GM21576 (cell line): Measurements from ENCODE around the gene SP2.
"Not testable (repeated sequence)": the region's sequence is repeated elsewhere in the genome, so short reads cannot be mapped to it uniquely, and the experiment has no call there.

ENCODE experiments used
- ATAC-seq: cut with Tn5 transposase; IDR thresholded peaks from one replicate; pipeline ENCODE4 v1.9.1; 2021; ENCODE audit warnings: mild to moderate bottlenecking, moderate library complexity; ENCODE audit not compliant: unreplicated experiment

Gene SP2

DNA sequence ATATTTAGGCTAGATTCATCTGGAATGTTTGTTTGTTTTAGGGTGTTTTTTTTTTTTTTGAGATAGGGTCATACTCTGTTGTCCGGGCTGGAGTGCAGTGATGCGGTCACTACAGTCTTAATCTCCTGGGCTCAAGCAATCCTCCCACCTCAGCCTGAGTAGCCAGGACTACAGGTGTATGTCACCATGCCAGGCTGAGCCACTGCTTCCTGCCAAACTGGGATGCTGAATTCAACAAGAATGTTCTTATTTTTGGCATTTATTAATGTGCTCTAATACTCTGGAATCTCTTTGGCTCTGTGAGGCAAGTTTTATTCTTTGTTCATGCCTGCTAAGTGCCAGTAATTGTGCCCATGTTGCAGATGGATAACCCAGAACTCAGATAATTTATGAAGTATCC lies 21.5 kb downstream of the SP2 start:
- no peak for ATAC-seq

DNA sequence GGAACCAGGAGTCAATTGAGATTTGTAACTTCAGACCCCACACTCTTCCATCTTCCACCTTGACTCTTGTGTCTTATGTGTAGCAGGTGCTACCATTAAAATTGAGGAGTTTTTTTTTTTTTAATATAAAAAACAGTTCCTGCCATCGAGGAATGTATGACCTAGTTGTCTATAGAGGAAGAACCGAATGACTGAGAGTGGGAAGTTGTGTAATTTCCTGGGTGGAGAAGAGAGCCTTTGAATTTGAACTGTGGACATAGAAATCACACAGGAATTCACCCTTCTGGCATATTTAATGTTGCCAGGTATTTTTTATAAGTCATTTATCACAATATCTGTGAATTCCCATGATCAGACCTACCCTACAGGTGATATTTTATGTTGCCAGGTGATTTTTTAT lies 22.0 kb downstream of the SP2 start:
- no peak for ATAC-seq

DNA sequence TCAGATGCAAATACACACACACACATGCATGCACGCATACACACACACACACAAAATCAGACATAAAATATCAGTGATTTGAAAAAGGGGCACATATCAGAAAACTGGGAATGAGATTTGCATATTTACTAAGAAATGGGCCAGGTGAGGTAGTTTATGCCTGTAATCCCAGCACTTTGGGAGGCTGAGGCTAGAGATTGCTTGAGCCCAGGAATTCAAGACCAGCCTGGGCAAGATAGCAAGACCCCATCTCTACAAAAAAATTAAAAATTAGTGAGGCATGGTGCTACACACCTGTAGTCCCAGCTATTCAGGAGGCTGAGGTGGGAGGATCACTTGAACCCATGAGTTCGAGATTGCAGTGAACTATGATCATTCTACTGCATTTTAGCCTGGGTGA lies 23.0 kb downstream of the SP2 start:
- no peak for ATAC-seq

DNA sequence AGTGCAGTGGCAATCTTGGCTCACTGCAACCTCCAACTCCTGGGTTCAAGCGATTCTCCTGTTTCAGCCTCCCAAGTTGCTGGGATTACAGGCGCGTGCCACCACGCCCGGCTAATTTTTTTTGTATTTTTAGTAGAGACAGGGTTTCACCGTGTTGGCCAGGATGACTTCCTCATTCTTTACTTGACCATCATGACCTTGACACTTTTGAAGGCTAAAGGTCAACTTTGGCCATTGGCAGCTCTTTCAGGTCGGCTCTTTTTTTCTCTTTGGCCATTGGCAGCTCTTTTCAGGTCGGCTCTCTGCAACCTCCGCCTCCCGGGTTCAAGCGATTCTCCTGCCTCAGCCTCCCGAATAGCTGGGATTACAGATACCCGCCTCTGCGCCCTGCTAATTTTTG lies 23.9 kb downstream of the SP2 start:
- ATAC-seq: not testable (repeated sequence)

DNA sequence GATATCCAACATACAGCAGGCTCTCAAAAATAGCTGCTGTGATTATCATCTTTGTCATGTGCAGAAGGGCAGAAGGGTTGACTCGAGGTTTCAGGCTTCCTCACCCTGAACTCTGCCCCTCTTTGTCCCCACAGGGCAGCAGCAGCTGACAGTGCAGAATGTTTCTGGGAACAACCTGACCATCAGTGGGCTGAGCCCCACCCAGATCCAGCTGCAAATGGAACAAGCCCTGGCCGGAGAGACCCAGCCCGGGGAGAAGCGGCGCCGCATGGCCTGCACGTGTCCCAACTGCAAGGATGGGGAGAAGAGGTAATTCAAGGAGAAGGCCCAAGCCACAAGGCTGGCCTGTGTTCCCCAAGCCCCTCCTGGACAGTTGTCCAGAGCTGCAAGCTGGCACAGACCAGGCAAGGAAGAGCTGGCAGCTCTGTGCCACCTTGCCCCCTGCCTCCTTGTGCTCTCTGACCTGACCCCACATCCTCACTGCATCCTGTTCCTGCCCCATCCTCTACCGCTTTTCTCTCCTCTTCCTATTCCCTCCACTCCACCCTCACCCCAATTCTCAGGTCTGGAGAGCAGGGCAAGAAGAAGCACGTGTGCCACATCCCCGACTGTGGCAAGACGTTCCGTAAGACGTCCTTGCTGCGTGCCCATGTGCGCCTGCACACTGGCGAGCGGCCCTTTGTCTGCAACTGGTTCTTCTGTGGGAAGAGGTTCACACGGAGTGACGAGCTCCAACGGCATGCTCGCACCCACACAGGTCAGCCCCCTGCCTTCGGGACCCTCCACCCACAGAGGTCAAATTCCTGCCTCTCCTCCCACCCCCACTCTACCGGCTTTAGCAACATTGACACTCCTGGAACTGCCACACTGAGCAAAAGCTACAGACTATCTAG lies 29.0 kb downstream of the SP2 start:
- ATAC-seq: no peak

DNA sequence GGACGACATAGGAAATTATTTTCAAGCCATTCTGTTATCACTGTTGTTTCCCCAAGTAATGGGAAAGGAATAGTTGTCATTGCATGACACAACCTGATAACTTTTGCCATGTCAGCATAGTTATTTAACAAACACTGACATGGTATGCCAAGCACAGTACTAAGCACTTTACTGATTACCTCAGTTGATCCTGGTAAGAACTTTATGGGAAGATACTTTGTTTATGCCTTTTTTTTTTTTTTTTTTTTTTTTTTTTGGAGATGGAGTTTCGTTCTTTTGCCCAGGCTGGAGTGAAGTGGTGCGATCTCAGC lies 29.6 kb downstream of the SP2 start:
- no peak for ATAC-seq

DNA sequence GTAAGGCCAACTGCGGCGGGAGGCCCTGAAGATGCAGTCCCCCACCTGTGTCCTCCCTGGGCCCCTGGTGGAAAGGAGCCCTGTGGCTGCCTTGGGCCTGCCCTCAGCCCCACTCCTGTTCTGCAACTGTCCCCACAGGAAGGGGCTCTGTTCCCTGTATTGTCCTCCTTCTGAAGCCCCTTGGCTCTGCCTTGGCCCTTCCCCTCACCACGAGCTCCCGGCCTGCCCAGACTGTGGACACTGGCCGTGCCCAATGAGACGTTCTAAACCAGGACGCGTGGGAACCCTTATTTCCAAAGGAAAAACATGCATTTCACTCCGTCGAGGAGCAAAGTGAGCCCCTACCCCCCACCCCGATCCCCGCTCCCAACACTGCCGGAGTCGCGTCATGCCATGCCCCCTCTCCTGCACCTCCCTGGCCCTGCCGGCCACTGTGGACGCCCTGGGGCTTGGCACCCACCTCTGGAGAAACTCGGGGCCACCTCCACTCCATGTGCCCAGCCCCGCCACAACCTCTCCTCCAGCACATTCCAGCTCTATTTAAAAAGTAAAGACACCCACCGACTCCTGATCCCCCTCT lies 31.9 kb downstream of the SP2 start:
- ATAC-seq: no peak

DNA sequence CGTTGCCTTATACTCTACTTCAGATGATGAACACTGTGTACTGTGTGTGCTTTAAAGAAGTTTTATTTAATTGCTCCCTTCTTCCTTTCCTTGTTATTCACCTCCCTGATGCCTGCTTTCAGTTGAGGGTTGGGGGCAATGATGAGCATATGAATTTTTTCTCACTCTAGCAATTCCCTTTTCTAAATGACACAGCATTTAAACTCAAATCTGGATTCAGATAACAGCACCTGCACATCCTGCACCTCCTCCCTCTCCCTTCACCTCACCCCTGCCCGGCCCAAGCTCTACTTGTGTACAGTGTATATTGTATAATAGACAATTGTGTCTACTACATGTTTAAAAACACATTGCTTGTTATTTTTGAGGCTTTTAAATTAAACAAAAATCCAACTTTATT lies 32.4 kb downstream of the SP2 start:
- no peak for ATAC-seq

DNA sequence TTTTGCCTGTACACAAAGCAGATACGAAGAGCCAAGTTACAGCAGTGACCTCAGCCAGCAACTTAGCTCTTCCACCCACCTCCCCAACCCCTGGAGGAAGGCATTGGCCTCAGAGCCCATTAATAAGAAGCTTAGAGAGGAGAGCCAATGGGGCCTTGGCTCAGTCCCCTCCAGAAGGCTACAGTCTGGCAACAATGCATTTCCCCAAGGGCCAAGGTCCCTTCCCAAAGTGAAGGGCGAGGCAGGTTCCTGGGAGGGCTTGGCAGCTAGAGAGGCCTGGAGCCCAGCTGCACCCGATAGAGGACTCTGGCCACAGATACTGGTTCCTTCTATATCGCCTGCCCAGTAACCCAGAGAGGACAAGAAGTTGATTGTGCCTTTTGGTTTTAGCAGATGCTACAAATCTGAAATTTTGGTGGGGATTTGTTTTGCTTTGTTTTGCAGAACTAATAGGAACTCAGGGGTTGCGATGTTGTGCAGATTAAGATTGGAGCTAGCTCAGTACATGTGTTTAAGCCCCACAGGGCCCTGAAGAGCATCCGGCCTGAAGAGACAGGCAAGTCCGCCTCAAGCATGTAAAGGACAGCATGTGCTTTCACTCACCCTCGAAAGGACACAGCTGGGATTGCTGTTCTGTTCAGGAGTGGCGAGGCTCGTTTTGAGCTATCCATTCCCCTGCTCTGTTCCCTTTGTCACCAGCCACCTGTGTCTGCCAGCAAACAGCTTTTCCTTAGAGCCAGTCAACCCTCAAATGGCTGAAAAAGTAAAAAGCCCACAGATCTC lies 33.4 kb downstream of the SP2 start:
- no peak for ATAC-seq

DNA sequence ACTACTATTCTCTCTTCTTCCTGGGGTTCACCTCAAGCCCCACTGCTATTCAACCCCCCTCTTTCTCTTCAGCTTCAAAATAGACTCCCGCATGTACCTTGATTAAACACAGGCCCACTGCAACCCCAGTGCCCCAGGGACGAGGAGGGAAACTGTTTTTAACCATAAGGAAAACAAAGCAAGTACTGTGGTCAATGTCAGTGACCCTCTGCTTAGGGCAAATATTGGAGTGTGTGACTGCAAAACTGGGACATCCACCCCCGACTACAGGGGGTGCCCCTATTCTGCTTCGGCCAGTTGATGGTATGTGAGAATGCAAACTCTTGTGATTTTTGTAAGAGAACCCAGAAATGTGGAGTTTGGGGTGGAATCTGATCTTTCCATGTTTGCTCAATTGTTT lies 35.8 kb downstream of the SP2 start:
- ATAC-seq: no peak

DNA sequence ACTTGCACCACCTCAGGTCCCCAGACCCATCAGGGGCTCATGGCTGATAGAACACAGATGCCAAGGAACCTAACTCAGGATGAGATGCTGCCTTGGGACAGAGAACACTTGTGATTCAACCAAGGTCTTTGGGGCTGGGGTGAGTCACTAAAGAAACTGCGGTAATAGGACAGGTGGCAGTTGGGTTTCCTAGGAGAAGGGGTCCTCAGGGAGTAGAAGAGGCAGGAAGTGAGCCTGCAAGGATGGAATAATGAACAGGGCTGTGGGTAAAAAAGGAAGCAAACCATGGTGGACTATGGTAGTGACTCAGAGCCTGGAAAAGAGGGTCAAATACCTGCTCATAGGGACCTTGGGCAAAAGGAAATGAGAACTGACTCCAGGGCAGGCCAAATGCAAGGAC lies 38.8 kb downstream of the SP2 start:
- no peak for ATAC-seq

DNA sequence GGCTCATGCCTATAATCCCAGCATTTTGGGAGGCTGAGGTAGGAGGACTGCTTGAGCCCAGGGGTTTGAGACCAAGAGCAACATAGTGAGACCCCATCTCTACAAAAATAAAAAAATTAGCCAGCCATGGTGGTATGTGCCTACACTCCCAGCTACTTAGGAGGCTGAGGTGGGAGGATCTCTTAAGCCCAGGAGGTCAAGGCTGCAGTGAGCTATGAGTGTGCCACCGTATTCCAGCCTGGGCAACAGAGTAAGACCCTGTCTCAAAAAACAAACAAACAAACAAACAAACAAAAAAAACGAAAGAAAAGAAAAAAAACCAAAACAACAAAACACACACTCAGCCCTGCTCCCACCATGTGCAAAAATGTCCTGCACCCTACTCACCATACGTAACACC lies 39.4 kb downstream of the SP2 start:
- ATAC-seq: not testable (repeated sequence)

DNA sequence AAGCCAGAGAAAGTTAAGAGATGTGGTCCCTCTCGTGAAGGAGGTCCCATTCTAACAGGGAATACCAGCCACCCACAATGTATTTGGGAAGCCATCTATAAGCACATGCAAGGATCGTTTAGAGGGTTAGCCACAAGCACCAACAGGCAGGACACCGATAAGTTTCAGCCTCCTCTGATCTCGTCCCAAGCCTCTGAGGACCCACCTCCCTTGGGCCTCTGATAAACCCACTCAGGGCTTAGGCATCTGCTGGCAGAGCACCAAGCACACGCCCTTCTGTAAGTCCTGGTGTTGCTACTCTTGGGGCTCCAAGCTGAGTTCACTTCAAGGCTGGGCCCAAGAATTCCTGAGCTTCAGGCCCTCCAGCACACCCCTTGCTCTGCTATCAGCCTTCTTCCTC lies 39.9 kb downstream of the SP2 start:
- no peak for ATAC-seq

DNA sequence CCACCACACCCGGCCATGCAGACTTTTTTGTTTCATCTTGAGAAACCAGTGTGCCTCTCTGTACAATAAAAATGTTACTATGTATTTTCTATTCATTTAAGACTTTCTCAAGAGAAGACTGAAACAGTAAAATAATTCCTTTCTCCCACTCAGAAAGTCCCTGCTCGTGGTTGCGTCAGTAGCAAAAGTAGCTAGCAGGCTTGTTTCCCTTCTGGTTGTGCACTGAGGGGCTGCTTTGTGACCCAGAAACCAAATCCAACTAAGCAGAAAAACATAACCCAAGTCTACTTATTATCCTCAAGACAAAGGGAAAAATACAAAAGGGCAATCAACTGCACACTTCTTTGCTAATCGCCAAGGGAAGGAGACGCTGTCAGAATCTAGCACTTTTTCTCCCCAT lies 41.9 kb downstream of the SP2 start:
- ATAC-seq: no peak

DNA sequence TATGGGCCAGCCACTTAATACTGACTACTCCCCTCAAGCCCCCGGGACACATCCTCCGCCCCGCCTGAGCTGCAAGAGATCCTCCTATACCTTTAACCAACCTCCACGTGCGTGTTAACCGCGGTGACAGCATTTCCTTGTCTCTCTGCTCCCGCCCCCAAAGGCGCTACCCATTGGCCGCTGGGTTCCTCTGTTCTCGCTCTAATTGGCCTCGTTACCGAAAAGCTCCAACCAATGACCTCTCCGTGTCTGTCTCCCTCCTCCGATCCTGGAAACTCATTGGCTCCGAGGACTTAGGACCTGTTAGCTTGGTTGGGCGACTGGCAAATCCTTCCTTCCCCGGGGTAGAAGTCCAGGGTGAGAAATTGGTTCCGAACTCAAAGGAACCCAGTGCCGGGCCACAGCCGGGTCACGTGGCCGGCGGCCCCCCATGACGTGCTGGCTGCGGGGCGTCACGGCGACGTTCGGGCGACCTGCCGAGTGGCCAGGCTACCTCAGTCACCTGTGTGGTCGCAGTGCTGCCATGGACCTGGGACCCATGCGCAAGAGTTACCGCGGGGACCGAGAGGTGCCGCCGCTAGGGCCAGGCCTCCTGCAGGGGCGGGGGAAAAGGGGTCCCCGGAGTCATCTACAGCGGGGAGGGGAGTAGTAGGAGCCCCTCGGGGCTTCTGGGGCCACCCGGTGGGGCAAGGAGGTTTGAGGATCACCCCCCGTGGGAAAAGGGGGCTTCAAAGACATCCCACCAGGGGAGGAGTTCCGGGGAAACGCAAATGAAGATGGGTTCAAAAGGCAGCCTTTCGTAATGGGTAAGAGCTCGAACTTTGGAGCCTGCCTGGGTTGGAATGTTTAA lies 45.4 kb downstream of the SP2 start, which contains the start of gene PNPO:
Gene PNPO (plus strand): TSS at position 326 of the 850 bp plus-strand sequence. CDS start 105 bp downstream, at position 431.
- ATAC-seq: peak; percentile 87

DNA sequence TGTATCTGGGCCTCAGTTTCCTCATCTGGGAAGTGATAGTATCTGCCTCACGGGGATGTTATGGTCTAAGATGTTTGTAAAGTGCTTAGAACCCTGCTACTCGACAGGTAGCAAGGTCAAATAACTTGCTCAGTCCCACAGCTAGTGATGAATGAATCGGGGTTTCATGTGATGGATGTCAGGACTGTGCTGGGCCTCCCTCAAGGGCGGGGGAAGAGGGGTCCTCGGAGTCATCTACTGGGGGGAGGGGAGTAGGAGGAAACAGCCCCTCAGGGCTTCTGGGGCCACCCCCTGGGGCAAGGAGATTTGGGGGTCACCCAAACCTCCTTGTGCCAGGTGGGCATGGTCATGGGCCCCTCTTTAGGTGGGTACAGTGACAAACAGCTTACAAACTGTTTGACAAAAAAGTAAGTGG lies 46.1 kb downstream of the SP2 start:
- no peak for ATAC-seq

DNA sequence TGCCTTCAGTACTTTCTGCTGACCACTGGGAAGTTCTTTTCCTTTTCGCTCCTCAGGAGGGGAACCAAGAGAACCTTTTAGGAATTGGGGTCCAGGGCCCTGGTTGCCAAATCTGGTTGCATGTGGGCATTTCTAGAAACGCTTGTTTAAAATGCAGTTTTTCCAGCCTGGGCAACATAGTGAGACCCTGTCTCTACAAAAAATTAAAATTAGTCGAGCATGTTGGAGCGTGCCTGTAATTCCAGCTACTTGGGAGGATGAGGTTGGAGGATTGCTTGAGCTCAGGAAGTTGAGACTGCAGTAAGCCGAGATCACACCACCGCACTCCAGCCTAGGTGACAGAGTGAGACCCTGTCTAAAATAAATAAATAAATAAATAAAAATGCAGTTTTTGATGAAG lies 46.5 kb downstream of the SP2 start:
- ATAC-seq: no peak

DNA sequence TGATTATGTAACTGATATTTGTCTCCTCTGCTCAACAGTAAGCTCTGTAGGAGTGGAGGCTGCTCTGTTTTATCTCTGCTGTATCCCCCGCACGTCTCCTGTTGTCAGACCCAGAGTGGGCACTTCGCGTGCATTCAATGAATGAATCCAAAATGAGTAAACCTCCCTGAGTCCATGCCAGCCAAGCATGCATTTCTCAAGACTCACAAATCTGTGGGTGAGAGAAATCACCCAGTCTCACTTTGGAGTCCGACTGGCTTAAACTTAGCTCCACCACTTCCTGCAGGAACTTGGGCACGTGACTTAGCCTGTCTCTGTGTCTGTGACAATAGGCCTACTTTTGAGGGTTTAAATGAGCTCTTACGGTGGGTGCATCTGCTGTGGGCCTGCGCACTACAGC lies 49.0 kb downstream of the SP2 start:
- ATAC-seq: no peak

DNA sequence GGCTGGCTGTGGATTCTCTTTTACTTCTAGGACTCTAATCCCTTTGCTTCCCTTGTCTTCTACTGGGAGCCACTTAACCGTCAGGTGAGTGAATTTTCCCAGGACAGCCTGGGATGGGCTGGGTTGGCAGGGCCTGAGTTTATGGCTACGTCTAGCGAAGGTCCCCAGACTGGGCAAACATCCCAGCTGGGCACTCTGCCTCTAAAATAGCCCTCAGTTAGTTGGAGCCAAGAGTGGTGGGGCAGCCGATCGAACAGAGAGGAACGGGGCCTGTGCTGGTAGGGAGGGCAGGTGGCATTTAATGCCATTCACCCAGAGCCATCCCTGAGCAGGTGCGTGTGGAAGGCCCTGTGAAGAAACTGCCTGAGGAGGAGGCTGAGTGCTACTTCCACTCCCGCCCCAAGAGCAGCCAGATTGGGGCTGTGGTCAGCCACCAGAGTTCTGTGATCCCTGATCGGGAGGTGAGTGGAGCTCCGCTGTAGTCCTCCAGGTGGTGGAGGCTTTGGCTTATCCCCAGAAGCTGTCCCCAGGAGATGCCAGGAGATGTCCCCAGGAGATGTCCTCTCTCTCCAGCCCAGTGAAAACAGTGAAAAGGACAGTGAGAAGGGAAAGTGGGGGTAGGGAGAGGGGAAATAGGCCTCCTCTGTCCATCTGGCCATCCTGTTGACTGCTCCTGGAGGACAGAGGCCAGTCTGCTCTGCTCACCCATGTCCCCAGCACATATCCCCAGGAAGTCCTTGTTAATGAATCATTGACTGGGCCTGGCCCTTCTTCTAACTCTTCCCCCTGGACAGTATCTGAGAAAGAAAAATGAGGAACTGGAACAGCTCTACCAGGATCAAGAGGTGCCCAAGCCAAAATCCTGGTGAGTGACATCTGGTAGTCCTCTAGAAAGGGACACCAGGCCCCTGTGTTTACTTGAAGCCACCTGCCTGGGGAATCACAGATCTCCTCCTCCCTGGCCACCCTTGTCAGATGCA lies 49.8 kb downstream of the SP2 start:
- ATAC-seq: no peak

DNA sequence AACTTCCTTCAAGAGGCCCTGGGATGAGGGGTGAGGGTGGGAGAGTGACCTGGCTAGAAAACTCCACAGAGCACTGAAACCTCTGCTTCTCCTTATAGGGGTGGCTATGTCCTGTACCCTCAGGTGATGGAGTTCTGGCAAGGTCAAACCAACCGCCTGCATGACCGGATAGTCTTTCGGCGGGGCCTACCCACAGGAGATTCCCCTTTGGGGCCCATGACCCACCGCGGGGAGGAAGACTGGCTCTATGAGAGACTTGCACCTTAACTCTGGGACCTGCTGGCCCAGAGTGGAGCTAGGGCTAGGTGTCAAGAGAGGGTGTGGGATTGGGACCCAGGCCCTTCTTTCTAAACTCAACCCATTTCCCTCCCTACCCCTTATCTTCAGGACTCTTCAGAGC lies 50.5 kb downstream of the SP2 start:
- no peak for ATAC-seq
